AG10803 (cell line): Measurements from ENCODE around the gene PPRC1.

Experiments used
- DNase-seq: peaks from one replicate; pipeline ENCODE4 v3.0.0; 2010; ENCODE audit warnings: low read depth
- H3K4me3 ChIP-seq: 2 replicates; pipeline ENCODE4 v1.5.1; 2011; ENCODE audit warnings: mild to moderate bottlenecking, low read length, control low read depth
- CTCF ChIP-seq: conservative IDR thresholded peaks from 2 replicates; pipeline ENCODE4 v1.5.1; 2011; ENCODE audit warnings: mild to moderate bottlenecking, low read length, control low read depth, inconsistent platforms

The PPRC1 gene

GRCh38 chr10:102151774-102152544 is 19.1 kb downstream of the PPRC1 start, which contains the start of gene NOLC1:
TSS of gene NOLC1 (plus strand) at chr10:102152389. CDS start at chr10:102152411, 22 bp downstream.
- DNase-seq: peak; percentile 98

GRCh38 chr10:102152545-102152890 is 19.7 kb downstream of the PPRC1 start:
- peak; percentile 8 for DNase-seq
- no peak for TF ChIP-seq CTCF
- H3K4me3 ChIP-seq: peak overlapping the region; percentile 96

More at GRCh38 chr10:102151774-102152544, 19.1 kb downstream of the PPRC1 start, which contains the start of gene NOLC1:
- peak within 1 kb of the TSS; percentile 96 for H3K4me3 ChIP-seq
- no peak for TF ChIP-seq CTCF

GRCh38 chr10:102153093-102153620 is 20.3 kb downstream of the PPRC1 start:
- no peak for TF ChIP-seq CTCF
- DNase-seq: peak; percentile 11
- H3K4me3 ChIP-seq: peak overlapping the region; percentile 96

GRCh38 chr10:102154466-102155116 is 21.8 kb downstream of the PPRC1 start:
- H3K4me3 ChIP-seq: no peak overlapping the region
- no peak for DNase-seq
- TF ChIP-seq CTCF: no peak

- DNase-seq: no peak
- H3K4me3 ChIP-seq: no peak overlapping the region
- no peak for TF ChIP-seq CTCF
Measured at GRCh38 chr10:102157224-102157623, 24.4 kb downstream of the PPRC1 start.

DNA sequence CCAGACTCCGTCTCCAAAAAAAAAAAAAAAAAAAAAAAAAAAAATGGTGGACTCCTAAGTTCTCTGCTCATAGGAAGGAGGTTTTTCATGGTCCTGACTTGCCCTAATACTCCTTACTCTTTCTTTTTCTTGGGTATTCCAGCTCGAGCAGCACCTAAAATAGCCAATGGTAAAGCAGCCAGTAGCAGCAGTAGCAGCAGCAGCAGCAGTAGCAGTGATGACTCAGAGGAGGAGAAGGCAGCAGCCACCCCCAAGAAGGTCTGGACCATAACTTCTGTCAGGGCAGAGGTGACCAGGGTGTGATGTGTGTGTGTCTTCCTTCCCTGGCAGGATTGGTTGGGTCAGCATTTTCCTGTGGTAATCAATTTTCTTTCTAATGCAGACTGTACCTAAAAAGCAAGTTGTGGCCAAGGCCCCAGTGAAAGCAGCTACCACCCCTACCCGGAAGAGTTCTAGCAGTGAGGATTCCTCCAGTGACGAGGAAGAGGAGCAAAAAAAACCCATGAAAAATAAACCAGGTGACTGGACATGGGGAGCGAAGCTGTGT is 26.3 kb downstream of the PPRC1 start:
- peak; percentile 33 for DNase-seq
- TF ChIP-seq CTCF: no peak
- no peak overlapping the region for H3K4me3 ChIP-seq
